ENCODE measurements around the gene ZFYVE26. TPM values are rescaled to one million over a fixed set of nuclear protein-coding genes. Genes with fewer than 3 reads are reported as not detected.

The ZFYVE26 gene
- total and polyA plus RNA-seq, 10 of the 15 experiments (the other 5 are each of a cell fraction or from before 2014, with no cell fraction given): 1.00 to 25.6 (median 12.0) TPM

DNA sequence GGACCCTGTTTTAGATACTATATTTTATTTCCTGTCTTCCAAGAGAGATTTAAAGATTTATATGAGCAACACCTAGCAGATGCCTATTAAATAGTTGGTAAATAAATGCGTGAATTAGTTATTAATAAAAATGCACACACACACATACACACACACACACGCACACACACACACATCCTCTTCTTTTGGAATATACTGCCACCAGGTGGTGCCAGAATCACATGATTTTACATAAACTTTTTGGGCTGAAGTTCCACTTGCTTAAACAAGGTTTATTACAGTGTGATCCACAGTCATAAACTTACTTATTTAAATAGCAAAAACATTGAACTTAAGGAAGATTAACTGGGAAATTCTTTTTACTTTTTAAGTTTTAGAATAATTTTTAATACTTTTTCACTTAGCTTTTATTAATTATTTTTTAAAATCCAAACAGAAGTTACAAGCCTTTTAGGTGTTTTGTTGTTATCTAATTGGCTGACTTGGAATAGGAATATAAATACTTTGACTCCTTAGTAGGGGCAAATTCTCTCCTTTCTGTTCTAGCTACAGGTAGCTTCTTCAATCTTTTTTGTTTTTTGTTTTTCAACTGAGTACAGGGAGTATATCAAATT, 20.7 kb upstream of the ZFYVE26 start (continued):
- TF ChIP-seq MXI1 (IDR thresholded peaks at IDR 0.05; ENCODE audit: low read depth, low read length): no peak

DNA sequence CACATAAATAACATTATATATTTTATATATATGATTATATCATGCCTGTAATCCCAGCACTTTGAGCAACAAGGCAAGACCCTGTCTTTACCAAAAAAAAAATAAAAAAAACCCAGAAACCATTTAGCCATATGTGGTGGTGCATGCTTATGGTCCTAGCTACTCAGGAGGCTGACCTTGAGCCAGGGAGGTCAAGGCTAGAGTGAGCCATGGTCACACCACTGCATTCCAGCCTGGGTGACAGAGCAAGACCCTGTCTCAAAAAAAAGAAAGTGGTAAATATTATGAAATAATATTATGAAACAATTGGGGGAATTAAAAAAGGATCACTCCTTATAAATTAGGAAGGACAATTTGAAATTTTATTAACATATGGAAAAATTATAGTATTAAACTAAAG, 19.2 kb upstream of the ZFYVE26 start:
- ChIA-PET POLR2A (interaction anchor here (0.5 kb wide), 1 partner anchor 391 kb away, joined by 3 read pairs; no protein-coding TSS in a partner anchor), SMC1A (ENCODE audit: uncharacterized antibody, unreplicated experiment) (interaction anchor here (0.7 to 2.8 kb wide), 6 partner anchors 10 to 413 kb away, joined by 3 to 17 read pairs (median 3); no protein-coding TSS in a partner anchor), CTCF (interaction anchor here (0.6 to 1.9 kb wide), 8 partner anchors 19 to 1009 kb away, joined by 3 to 7 read pairs (median 4); partner anchors contain the start of gene ZFYVE26), RAD21 (ENCODE audit: unreplicated experiment) (interaction anchor here (0.8 to 1.1 kb wide), 2 partner anchors 109 to 414 kb away, joined by 3 to 5 read pairs; no protein-coding TSS in a partner anchor)
- Histone ChIP-seq H3K4me2 (ENCODE audit: control insufficient read depth, insufficient read depth) (no peak overlapping the region), H3K27me3 (replicated peaks in 1 of 2; ENCODE audit: control insufficient read depth in 2 of 2, insufficient read depth in 2 of 2, low read length in 1 of 2) (no peaks in the 10 kb centered on the region), H2AFZ (ENCODE audit: control insufficient read depth, low read depth, low read length) (no peak overlapping the region), H3K79me2 (ENCODE audit: control insufficient read depth, insufficient read depth, low read length) (no peaks in the 10 kb centered on the region), H3K9ac (ENCODE audit: control insufficient read depth, insufficient read depth, low read length) (no peak overlapping the region), H4K20me1 (ENCODE audit: control insufficient read depth, insufficient read depth) (no peaks in the 10 kb centered on the region), H3K4me3 (no peak overlapping the region), H3K9me3 (replicated peaks; ENCODE audit: control insufficient read depth, insufficient read depth, low read length) (no peaks in the 10 kb centered on the region), H3K4me1 (ENCODE audit: control insufficient read depth, insufficient read depth, low read length) (no peaks in the 10 kb centered on the region), H3K36me3 (ENCODE audit: control insufficient read depth in 2 of 2, insufficient read depth in 2 of 2, low read length in 1 of 2) (no peaks in the 10 kb centered on the region), H3K27ac (ENCODE audit: control insufficient read depth, insufficient read depth) (no peak overlapping the region)
- no TSS peak for BruUV-seq (replicated peaks)
- FAIRE-seq (no peak), ATAC-seq (no peak), DNase-seq (ENCODE audit: low read depth, low spot score) (no peak)
- intact Hi-C loops (cut with micrococcal nuclease; ENCODE audit: unreplicated experiment) (loop anchor here (5.0 to 10.0 kb wide), 3 partner anchors 97 to 1009 kb away; no protein-coding TSS in a partner anchor), in situ Hi-C loops (cut with MboI) (loop anchor here (5.0 kb wide), 1 partner anchor 987 kb away; no protein-coding TSS in a partner anchor)
- no peak for TF ChIP-seq DPF2 (IDR thresholded peaks at IDR 0.05)

- FAIRE-seq (no peak), DNase-seq (ENCODE audit: low read depth, low spot score) (no peak), ATAC-seq (no peak)
- no TSS peak for BruUV-seq (replicated peaks)
- H3K36me3 ChIP-seq (ENCODE audit: control insufficient read depth in 2 of 2, insufficient read depth in 2 of 2, low read length in 1 of 2): no peaks in the 10 kb centered on the region
- no peak overlapping the region for H3K4me3 ChIP-seq
- no peak overlapping the region for H3K9ac ChIP-seq (ENCODE audit: control insufficient read depth, insufficient read depth, low read length)
- ChIA-PET POLR2A (no interaction called here), CTCF (no interaction called here), RAD21 (ENCODE audit: unreplicated experiment) (interaction anchor here (1.1 to 2.2 kb wide), 2 partner anchors 983 to 1011 kb away, joined by 4 to 5 read pairs; no protein-coding TSS in a partner anchor), SMC1A (ENCODE audit: uncharacterized antibody, unreplicated experiment) (interaction anchor here (0.7 to 1.4 kb wide), 3 partner anchors 8 to 956 kb away, joined by 3 read pairs; partner anchors contain the start of gene RAD51B)
- H4K20me1 ChIP-seq (ENCODE audit: control insufficient read depth, insufficient read depth): no peaks in the 10 kb centered on the region
- no peaks in the 10 kb centered on the region for H3K79me2 ChIP-seq (ENCODE audit: control insufficient read depth, insufficient read depth, low read length)
- in situ Hi-C loops (cut with MboI) (no loop called here), intact Hi-C loops (cut with micrococcal nuclease; ENCODE audit: unreplicated experiment) (loop anchor here (10.0 kb wide), 1 partner anchor 1011 kb away; no protein-coding TSS in a partner anchor)
- H3K27me3 ChIP-seq (replicated peaks in 1 of 2; ENCODE audit: control insufficient read depth in 2 of 2, insufficient read depth in 2 of 2, low read length in 1 of 2): no peaks in the 10 kb centered on the region
- H3K4me2 ChIP-seq (ENCODE audit: control insufficient read depth, insufficient read depth): no peak overlapping the region
- 58% methylated on average over 1 of the region's 1 CpG for WGBS (ENCODE audit: insufficient coverage, insufficient replicate concordance, low lambda C conversion rate, missing lambda C conversion rate)
- H3K27ac ChIP-seq (ENCODE audit: control insufficient read depth, insufficient read depth): no peak overlapping the region
- no peak overlapping the region for H2AFZ ChIP-seq (ENCODE audit: control insufficient read depth, low read depth, low read length)
- no peaks in the 10 kb centered on the region for H3K4me1 ChIP-seq (ENCODE audit: control insufficient read depth, insufficient read depth, low read length)
- H3K9me3 ChIP-seq (replicated peaks; ENCODE audit: control insufficient read depth, insufficient read depth, low read length): no peaks in the 10 kb centered on the region
- no peak for TF ChIP-seq POLR2A (IDR thresholded peaks at IDR 0.05; ENCODE audit: low read depth, low read length)
- no peak for TF ChIP-seq SP1 (IDR thresholded peaks at IDR 0.05; ENCODE audit: low read depth, low read length)
- TF ChIP-seq, protein P1, sequence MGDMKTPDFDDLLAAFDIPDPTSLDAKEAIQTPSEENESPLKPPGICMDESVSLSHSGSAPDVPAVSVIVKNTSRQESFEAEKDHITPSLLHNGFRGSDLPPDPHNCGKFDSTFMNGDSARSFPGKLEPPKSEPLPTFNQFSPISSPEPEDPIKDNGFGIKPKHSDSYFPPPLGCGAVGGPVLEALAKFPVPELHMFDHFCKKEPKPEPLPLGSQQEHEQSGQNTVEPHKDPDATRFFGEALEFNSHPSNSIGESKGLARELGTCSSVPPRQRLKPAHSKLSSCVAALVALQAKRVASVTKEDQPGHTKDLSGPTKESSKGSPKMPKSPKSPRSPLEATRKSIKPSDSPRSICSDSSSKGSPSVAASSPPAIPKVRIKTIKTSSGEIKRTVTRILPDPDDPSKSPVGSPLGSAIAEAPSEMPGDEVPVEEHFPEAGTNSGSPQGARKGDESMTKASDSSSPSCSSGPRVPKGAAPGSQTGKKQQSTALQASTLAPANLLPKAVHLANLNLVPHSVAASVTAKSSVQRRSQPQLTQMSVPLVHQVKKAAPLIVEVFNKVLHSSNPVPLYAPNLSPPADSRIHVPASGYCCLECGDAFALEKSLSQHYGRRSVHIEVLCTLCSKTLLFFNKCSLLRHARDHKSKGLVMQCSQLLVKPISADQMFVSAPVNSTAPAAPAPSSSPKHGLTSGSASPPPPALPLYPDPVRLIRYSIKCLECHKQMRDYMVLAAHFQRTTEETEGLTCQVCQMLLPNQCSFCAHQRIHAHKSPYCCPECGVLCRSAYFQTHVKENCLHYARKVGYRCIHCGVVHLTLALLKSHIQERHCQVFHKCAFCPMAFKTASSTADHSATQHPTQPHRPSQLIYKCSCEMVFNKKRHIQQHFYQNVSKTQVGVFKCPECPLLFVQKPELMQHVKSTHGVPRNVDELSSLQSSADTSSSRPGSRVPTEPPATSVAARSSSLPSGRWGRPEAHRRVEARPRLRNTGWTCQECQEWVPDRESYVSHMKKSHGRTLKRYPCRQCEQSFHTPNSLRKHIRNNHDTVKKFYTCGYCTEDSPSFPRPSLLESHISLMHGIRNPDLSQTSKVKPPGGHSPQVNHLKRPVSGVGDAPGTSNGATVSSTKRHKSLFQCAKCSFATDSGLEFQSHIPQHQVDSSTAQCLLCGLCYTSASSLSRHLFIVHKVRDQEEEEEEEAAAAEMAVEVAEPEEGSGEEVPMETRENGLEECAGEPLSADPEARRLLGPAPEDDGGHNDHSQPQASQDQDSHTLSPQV (IDR thresholded peaks at IDR 0.05): no peak
- TF ChIP-seq, protein P2, sequence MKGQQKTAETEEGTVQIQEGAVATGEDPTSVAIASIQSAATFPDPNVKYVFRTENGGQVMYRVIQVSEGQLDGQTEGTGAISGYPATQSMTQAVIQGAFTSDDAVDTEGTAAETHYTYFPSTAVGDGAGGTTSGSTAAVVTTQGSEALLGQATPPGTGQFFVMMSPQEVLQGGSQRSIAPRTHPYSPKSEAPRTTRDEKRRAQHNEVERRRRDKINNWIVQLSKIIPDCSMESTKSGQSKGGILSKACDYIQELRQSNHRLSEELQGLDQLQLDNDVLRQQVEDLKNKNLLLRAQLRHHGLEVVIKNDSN (IDR thresholded peaks at IDR 0.05; ENCODE audit: borderline replicate concordance, extremely low read length, insufficient read depth, low read depth, low read length): no peak
- no peak for TF ChIP-seq FOS (IDR thresholded peaks at IDR 0.05; ENCODE audit: borderline replicate concordance, extremely low read depth, insufficient read length)
These were observed 17.0 kb upstream of the ZFYVE26 start for GRCh38 chr14:67833403-67833802.

All from GM12878 (cell line).